GM18909 (cell line): ENCODE results near the gene OPCML.

Experiments
- ATAC-seq: cut with Tn5 transposase; IDR thresholded peaks from one replicate; pipeline ENCODE4 v1.9.1; 2021; ENCODE audit warnings: mild to moderate bottlenecking; ENCODE audit not compliant: unreplicated experiment, poor library complexity

OPCML gene

GRCh38 chr11:133106417-133106816 is 425.9 kb downstream of the OPCML start:
- ATAC-seq = no peak

- no peak for ATAC-seq
These were observed 428.1 kb downstream of the OPCML start for GRCh38 chr11:133104009-133104744.

GRCh38 chr11:133096981-133097380 is 435.3 kb downstream of the OPCML start:
- no peak for ATAC-seq

GRCh38 chr11:133086518-133086917 is 445.8 kb downstream of the OPCML start:
- no peak for ATAC-seq

GRCh38 chr11:133082841-133083488 is 449.3 kb downstream of the OPCML start:
- peak; percentile 95 for ATAC-seq

- ATAC-seq = no peak
These were observed 449.9 kb downstream of the OPCML start for GRCh38 chr11:133082453-133082781.

- ATAC-seq = no peak
These were observed 450.4 kb downstream of the OPCML start for GRCh38 chr11:133081730-133082452.

- ATAC-seq = no peak
These were observed 451.3 kb downstream of the OPCML start for GRCh38 chr11:133081020-133081419.

GRCh38 chr11:133078591-133079404 is 453.5 kb downstream of the OPCML start:
- ATAC-seq = peak; percentile 50

- no peak for ATAC-seq
These were observed 454.3 kb downstream of the OPCML start for GRCh38 chr11:133078012-133078411.

- no peak for ATAC-seq
These were observed 456.9 kb downstream of the OPCML start for GRCh38 chr11:133075351-133075750.

- no peak for ATAC-seq
These were observed 459.3 kb downstream of the OPCML start for GRCh38 chr11:133072858-133073582.

- no peak for ATAC-seq
These were observed 459.9 kb downstream of the OPCML start for GRCh38 chr11:133072378-133072777.

GRCh38 chr11:133070791-133071190 is 461.5 kb downstream of the OPCML start:
- no peak for ATAC-seq

GRCh38 chr11:133070021-133070713 is 462.1 kb downstream of the OPCML start:
- ATAC-seq = no peak

GRCh38 chr11:133065847-133066485 is 466.3 kb downstream of the OPCML start:
- ATAC-seq = no peak

- ATAC-seq = no peak
These were observed 467.3 kb downstream of the OPCML start for GRCh38 chr11:133064961-133065360.

GRCh38 chr11:133064152-133064877 is 468.0 kb downstream of the OPCML start:
- ATAC-seq = no peak
